CD1c-positive myeloid dendritic cell (primary cell): ENCODE results near the gene FSHR.

ENCODE experiments used
- DNase-seq: peaks from one replicate; pipeline ENCODE4 v3.0.0-alpha.2; 2016; ENCODE audit errors: extremely low spot score

Gene FSHR, protein sequence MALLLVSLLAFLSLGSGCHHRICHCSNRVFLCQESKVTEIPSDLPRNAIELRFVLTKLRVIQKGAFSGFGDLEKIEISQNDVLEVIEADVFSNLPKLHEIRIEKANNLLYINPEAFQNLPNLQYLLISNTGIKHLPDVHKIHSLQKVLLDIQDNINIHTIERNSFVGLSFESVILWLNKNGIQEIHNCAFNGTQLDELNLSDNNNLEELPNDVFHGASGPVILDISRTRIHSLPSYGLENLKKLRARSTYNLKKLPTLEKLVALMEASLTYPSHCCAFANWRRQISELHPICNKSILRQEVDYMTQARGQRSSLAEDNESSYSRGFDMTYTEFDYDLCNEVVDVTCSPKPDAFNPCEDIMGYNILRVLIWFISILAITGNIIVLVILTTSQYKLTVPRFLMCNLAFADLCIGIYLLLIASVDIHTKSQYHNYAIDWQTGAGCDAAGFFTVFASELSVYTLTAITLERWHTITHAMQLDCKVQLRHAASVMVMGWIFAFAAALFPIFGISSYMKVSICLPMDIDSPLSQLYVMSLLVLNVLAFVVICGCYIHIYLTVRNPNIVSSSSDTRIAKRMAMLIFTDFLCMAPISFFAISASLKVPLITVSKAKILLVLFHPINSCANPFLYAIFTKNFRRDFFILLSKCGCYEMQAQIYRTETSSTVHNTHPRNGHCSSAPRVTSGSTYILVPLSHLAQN

DNA sequence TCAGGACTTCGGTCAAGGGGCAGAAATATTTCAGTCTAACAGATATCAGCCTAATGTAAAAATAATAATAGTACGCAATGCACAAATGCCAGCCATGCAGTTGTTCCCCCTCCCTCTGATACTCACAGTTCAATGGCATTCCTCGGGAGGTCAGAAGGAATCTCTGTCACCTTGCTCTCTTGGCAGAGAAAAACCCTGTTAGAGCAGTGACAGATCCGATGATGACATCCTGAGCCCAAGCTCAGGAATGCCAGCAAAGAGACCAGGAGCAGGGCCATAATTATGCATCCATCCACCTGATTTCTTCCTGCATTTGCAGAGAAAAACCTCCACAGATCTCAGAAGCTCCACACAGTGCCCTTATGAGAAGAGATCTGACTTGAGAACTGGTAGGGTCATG, at the start of gene FSHR:
Gene FSHR, minus strand, starts transcription at position 376 of the 400 bp plus-strand sequence. Its CDS starts 98 bp downstream, at position 278.
- no peak for DNase-seq

DNA sequence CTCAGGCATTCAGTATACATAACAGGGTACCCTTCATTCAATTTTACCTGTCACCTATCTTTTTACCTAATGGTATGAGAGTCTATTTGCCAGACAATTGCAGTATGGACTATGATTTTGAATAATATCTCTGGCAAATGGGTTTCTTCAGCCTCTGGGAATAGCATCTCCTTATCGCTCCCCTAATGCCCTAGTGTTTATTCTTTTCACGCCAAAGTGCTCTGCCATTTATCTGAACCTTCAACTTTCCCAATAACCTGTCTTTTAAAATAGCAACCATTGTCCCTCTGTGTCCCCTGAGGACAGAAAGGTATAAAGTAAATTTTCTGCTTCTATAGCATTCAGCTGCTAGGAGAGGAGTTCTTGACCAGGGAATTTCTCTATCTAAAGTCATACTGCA, 45.0 kb upstream of the FSHR start:
- no peak for DNase-seq

DNA sequence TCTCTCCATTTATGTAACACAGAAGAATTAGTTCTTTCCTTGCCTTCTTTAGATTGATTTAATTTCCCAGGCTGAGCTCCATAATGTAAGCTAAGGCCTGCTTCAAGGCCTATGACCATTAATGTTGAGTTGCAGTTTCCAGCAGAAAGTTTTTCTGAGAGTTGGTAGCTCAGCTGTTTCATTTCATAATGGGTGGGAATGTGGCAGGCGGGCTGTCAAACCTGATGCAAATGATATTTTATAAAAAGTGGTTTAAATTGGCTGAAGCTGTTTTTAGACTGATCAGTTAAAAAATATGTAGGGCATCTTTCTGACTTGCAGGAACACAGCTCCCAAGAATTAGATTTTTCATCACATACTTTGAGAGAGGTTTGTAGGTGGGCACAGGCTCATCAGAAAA, 40.4 kb upstream of the FSHR start:
- DNase-seq: no peak

DNA sequence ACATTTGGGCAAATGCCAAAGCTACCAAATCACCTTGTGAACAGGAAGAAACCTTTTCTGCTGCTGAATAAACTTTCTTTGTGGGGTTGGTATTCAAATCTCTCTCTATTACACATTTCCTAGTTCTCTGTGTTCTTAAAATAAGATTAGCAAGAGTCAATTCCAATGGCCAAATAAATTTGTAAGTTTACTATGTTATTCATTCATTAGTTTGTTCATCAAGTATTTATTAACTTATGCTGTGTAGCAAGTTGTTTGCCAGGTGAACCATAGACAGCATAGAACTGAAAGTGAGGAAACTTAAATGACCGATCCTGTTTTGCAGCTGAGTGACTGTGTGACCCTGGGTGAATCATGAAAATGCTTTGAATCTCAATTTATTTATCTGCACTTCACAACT, 37.7 kb upstream of the FSHR start:
- no peak for DNase-seq

DNA sequence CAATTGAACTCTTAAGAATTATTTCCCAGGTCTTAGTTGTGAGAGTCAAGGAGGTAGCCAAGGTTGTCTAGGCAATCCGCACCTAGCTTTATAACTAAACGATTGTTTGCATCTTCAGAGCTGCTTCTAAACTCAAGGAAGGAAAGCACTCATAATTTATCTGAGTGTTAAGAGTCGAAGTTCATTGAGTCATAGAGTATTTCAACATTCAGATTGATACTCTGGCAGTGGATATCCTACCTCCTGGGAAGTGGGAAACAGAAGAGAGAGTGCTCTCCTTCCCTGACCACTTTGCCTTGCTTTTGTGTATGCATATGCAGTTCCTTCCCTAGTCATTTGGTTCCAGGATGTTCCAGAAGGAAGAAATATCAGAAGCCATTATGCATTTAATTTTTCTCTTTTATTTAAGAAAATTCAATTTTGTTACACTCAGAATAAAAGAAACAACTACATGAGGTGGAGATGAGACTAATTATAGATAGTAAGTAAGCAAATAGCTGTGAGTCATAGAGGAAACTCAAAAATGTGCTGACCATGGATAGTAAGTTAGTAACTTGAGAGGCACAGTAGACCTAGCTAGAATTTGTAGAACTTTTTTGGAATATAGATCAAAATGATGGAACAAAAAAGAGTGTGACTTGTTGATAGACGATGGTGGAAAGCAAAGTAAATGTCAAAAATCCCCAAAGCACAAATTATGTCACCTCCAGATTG, 35.4 kb upstream of the FSHR start:
- DNase-seq: no peak

DNA sequence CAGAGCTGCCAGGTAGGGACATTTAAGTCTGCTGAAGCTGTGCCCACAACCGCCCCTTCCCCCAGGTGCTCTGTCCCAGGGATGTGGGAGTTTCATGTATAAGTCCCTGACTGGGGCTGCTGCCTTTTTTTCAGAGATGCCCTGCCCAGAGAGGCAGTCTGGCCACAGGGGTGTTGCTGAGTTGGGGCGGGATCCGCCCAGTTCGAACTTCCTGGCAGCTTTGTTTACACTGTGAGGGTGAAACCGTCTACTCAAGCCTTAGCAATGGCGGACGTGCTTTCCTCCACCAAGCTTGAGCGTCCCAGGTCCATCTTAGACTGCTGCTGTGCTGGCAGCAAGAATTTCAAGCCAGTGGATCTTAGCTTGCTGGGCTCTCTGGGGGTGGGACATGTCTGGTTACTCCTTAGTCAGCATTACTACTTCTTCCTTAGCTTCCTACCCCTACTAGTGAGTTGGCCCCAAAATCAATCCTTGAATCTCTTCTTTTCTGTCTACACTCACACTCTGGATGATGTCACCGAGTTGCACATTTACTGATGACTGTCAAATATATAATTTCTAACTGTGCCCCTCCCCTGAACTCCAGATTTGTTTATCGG, 31.8 kb upstream of the FSHR start:
- no peak for DNase-seq

DNA sequence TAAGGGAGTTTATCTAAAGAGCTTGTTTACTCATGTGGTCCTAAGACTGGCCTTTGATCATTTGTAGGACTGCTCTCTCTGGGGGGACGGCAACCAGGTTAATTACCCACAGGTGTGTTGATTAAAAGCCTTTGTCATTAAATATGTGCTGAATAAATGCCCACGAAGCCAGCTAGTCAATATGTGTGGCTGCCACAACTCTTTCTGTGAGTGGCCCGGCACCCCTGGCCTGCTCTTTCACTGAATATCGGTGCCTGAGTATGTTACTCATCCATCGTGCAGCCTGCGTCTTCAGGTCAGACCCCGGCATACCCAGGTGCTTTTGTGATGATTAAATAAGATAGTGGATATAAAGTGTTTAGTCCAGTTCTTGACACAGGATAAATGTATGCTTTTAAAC, 24.3 kb upstream of the FSHR start:
- DNase-seq: no peak

DNA sequence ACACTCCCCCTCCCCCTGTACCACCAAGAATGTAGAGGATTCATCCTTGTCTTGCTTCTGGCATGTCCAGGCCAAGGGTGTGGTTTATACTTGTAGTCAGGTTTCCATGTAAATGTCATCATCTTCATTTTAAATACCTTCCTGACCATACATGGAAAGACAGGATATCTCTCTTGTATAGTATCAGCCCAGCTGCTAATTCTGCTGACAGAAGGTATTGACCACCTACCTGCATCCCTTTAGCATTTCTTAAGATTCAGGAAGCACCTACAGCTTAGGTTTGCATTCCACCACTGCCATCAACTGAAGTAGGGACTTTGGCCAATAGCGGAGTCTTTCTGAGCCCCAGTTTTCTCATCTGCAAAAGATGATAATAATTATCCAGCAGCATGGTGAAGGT, 22.9 kb upstream of the FSHR start:
- DNase-seq: no peak

DNA sequence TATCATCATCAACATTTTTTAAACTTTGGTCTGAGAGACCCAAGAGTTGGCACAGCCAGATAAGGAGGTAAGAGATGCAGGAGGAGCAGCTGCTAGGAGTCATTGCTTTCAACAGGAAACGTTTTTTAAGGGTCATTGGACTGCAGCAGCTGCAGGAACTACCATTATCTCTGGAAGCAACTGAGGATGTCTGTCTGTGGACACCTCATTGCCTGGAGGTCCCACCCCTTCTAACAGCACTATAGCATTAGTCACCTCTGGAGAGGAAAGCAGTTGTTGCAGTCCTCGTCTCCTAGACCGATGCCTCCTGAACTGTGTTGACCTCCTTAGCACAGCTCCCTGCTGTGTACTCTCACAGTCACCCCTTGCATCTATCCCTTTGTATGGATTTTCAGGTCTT, 21.5 kb upstream of the FSHR start:
- DNase-seq: no peak

DNA sequence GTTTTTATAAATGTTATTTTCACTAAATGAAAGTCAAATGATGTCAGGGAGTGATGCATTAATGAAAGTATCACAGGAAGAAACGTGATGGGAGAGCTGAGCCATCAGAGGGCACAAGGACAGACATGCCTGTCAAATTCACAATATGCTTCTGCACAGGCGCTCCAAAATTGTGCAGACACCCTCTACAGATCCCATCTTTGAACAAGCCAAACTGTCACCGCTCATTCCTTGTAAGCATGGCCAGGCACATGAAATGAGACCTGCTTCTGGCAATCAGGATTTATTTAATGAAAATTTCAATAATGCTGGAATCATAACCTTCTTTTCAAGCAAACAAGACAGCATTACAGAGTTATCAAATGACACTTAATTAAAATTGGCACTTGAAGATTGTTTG, 20.4 kb upstream of the FSHR start:
- DNase-seq: no peak

DNA sequence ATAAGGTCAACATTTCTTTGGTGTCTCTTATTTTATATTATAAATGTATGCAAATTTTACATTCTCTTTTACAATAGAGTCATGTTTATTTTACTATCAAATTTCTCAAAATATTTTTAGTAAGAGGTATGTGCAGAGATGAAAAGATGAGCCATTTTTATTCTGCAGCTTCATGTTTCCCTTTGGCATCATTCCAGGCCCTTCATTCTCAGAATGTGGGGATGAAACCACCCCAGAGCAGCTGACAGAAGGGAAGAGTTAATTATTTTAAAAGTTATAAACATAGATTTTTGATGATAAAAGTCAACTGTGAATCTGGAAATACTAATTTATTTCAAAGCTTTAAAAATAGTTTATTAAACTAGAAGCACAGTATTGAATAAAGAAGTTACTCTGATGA, 12.8 kb upstream of the FSHR start:
- DNase-seq: no peak

DNA sequence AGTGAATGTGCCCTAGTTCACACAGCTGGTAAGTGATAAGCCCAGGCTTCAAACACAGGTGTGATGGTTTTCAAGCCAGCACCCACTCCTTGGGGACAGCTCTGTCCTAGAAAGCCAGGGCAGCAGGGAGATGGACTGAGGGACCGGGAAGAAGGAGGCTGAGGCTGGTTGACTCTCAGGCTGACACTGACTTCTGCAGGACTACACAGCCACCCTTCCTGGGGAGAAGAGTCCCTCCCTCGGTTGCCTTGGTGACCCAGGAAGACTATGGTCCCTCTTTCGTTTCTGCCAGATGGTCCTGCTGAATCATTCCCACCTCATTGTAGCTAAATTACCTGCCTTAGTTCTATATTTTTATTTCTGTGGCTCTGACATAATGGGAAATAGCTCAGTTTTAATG, 11.3 kb upstream of the FSHR start:
- DNase-seq: no peak

DNA sequence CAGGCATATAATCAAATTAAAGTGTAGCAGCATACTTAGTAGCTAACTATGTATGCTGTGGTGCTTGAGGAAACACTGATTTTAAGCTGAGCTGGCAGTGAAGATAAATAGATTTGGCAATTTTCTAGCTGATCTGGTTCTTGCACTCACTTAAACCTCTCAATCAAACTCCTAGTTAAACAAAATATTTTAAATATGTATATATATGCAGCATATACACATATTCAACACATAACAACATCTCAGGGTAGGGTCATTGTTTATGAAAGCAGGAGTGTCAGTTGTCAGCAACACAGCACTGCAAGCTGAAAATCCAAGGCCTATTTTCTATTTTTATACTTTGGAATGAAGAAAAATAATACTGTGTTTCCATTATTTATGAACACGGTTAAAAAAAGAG, 10.4 kb upstream of the FSHR start:
- no peak for DNase-seq

DNA sequence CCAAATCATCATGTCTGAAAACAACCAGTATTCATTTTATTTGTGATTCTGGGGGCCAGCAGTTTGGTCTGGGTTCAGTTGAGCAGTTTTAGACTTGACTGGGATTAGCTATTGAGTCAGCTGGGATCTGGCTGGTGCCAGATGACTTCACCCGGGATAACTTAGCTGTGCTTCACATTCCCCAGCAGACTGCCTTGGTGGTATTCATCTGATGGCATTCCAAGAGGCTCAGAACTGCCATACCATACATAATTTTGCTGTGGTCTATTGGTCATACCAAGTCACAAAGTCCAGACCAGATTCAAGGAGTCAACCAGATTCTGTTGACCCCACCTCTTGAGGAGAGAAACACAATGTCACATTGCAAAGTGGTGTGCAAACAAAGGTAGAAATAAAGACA, 7.8 kb upstream of the FSHR start:
- no peak for DNase-seq

DNA sequence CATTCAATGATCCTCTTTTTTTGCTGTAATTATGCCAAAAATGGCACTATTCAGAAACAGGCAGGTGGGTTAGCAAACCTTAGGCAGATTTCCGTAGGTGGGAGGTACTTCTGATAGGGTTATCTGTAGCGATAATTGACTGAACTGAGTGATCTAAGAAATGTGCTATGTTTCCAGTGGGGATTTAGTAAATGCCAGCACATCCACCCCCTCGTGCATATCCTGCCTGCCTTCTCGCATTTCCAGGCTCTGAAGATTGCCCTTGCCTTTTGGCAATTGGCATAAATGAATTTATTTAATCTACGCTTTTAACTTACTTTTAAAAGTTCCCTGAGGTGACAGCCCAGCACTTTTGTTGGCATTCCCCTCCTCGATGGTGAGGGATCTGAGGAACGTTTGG, 576 bp upstream of the FSHR start:
- DNase-seq: no peak

DNA sequence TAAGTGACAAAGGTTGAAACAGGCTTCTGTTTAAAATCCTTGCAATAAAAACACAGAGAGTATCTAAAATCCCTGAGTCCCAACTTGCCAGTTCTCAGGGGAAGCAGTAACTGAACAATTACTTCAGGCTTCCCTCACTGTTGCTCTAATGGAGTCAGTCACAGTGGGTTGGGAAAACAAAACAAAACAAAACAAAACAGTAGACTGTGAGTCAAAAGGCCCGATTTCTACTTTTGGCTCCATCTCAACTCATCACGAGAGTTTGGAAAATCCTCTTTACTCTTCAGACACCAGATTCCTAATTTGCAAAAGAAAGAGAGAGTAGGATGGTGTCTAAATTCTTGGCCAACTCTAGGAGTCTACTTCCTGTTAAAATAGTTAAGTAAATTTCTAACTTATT, 1.1 kb downstream of the FSHR start:
- no peak for DNase-seq

DNA sequence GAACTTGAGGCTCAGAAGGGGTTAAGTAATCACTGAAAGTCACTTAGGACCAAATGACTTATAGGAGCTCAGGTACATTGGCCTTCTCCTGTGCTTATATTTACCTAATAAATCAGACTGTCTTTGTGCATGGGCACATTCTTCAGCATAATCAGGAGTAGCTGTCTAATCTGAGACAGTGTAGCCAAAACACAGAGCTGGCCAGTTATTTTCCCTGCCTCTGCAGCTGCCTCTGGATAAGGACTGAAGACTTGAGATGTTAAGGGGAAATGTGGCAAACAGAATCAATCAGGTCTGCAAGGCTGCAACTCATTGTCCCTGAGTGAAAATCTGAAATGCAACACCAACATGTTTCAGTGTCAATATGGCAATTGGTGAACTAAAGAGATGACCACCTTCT, 1.5 kb downstream of the FSHR start:
- no peak for DNase-seq

DNA sequence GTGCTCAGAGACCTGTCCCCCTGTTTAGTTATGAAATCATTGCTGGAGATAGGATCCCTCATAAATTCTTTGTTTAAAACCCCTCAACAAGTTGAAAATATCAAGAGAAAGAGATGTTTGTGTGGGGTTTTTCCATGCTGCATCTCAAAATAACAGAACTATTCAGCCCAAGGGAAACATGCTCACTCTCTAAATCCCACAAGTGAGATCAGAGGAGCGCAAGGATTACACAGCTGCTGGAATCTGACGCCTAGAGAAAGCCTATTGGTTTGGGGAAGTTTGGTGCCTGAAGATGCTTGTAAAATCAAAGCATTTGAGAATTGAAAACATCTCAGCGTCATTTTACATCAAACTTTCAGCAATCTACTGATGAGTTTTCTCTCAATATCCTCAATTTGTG, 7.9 kb downstream of the FSHR start:
- DNase-seq: no peak

DNA sequence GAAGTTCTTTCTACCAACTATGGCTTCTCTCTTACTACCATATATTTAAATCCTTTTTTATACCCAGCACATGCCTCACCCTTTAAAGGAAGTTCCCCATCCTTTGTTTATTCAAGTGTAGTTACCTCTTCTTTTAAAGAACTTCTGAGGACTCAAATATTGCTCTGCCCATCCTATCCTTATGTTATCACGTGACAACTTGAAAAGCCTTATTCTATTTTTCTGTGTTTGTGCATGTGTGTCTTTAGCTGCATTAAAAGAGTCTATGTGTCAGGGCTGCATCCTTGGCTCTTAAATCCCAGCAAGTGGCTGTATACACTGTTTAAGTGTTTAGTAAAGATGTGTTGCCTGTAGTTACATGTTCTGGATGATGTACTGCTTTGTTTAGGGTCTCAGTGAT, 22.5 kb downstream of the FSHR start:
- no peak for DNase-seq

DNA sequence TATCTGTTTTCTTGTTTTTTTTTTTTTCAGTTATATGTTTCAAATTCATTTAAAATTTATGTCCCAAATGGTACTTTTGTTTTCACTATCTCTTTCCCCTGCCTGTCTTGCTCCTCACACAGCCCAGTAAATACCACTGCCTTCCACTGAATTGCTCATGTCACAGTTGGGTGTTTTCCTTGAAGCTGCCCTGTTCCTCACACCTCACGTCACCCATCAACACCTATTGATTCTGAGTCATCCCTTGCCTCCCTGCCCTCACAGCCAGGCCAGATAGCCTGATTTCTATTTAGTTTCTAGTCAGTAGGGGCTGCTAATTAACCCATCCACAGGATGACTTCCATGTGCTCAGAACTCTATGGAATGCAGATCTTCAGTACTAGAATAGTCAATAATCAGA, 25.3 kb downstream of the FSHR start:
- DNase-seq: no peak

DNA sequence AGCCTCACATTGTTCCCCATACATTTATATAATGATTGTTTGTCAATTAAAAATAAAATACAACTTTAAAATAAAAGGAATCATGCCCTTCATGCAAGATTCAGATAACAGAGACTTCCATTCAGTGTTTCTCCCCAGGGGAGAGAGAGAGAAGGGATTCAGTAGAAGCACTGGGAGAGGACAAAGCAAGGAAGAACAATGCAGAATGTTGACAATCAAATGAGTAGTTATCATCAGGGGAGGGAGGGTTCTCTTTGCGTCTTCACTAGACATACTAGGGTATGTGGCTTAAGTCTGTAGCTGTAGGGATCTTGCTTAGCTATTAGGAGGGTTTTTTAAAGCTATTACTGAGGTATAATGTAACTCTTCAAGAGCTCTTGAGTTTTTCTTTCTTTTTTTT, 30.7 kb downstream of the FSHR start:
- DNase-seq: no peak

DNA sequence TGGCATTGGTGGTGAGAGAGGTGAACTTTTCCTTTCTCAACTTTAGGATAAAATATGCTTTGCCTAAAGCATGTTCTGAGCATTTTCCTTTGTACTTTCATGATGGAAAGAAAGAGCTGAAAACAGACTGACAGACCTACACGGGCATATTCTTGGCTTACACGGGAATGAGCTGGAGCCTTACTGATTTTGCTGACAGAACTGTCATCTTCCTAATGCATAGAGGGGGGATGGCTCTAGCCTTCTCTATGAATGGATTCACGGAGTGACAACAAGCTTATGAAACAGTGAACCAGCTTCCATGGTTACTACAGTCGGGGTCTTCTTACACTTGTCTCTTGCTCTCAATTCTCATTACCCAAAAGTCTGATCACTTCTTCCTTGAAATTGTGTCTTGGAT, 32.2 kb downstream of the FSHR start:
- no peak for DNase-seq

DNA sequence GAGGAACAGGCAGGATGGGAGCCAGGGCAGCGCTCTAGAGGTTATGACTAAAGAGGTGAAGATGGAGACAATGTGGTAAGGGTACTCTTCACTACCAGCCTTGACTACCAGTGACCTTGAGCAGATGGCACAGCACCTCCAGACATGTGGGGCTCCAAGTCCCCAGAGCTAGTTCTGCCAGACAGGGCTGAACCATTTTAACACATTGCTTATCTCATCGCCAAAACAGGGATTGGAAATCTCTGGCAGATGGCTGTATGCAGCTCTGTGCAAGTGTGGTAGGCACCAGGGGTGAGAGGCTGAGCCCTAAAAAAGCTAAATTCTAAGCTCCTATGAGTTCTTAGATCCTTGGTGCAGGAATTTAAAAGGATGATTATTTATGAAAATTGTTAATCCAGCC, 41.3 kb downstream of the FSHR start:
- DNase-seq: no peak
